Nephron progenitor cell (in vitro differentiated cells): ENCODE results near the gene RNPS1.

ENCODE experiments used
- DNase-seq: peaks from one replicate; pipeline ENCODE4 v3.0.0; 2021
- H3K27ac Mint-ChIP-seq: 2 replicates; pipeline ENCODE4 v1.8.0; 2021; ENCODE audit warnings: mild to moderate bottlenecking, moderate library complexity, mixed read lengths
- H3K27me3 Mint-ChIP-seq: 2 replicates; pipeline ENCODE4 v1.8.0; 2021; ENCODE audit warnings: mild to moderate bottlenecking, low read depth, mixed read lengths; ENCODE audit not compliant: poor library complexity
- H3K36me3 Mint-ChIP-seq: 2 replicates; pipeline ENCODE4 v1.8.0; 2021; ENCODE audit warnings: low read depth, mixed read lengths
- H3K4me1 Mint-ChIP-seq: 2 replicates; pipeline ENCODE4 v1.8.0; 2021; ENCODE audit warnings: mixed read lengths
- H3K4me3 Mint-ChIP-seq: 2 replicates; pipeline ENCODE4 v1.8.0; 2021; ENCODE audit warnings: mild to moderate bottlenecking, moderate library complexity, mixed read lengths
- H3K9me3 Mint-ChIP-seq: 2 replicates; pipeline ENCODE4 v1.8.0; 2021; ENCODE audit warnings: mild to moderate bottlenecking, moderate library complexity, mixed read lengths
- CTCF ChIP-seq: fragments of 200-600 bp; sonication (generic); IDR thresholded peaks from 2 replicates; pipeline ENCODE4 v1.5.0; 2021; ENCODE audit warnings: antibody characterized with exemption

Gene RNPS1

GRCh38 chr16:2280461-2280860 lies 12.5 kb upstream of the RNPS1 start:
- Mint-ChIP-seq H3K27ac (no peak overlapping the region), H3K36me3 (no peaks in the 10 kb centered on the region), H3K4me1 (peaks cover 43% of the 10 kb centered on the region), H3K27me3 (peaks cover 16% of the 10 kb centered on the region), H3K9me3 (no peaks in the 10 kb centered on the region), H3K4me3 (no peak overlapping the region)
- TF ChIP-seq CTCF: no peak
- no peak for DNase-seq

DNA sequence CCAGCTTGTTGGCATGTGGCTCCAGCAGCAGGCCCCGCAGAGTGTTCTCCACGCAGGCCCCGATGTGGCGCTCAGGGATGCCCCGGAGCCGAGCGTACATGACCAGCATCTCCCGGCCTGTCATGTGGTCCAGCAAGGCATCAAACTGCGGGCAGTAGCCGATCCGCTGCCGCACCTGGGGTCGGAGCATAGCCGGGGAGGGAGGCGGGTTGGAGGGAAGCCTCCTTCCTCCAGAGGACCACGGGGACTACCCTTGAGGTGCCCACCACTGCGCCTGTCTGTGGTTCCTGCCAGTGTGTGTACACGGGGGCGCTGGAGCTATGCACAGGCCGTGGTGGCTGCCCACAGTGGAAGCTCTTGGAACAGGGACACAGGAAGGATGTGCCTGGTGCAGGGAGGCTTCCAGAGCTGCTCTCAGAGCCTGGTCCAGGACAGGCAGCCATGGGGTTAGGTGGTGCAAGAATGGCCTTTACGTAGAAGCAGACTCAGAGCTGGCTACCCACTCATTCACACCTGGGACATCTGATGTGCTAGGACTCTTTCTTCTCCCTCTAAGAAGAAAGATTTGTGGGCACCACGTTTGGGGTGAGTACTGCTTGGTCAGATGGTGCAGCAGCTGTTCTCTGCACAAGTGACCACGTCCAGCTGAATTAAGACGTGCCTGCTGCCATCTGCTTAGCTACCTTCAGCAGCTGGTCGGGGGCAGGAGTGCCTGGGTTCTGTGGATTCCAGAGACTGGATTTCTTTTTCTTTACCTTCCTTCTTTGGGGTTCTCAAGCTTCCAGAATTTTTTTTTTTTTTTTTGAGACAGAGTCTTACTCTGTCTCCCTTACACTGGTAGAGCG lies 11.3 kb upstream of the RNPS1 start:
- no peaks in the 10 kb centered on the region for H3K9me3 Mint-ChIP-seq
- H3K27ac Mint-ChIP-seq: no peak overlapping the region
- H3K36me3 Mint-ChIP-seq: no peaks in the 10 kb centered on the region
- no peak overlapping the region for H3K4me3 Mint-ChIP-seq
- H3K4me1 Mint-ChIP-seq: peaks cover 41% of the 10 kb centered on the region
- H3K27me3 Mint-ChIP-seq: peaks cover 16% of the 10 kb centered on the region
- no peak for TF ChIP-seq CTCF
- DNase-seq: no peak

DNA sequence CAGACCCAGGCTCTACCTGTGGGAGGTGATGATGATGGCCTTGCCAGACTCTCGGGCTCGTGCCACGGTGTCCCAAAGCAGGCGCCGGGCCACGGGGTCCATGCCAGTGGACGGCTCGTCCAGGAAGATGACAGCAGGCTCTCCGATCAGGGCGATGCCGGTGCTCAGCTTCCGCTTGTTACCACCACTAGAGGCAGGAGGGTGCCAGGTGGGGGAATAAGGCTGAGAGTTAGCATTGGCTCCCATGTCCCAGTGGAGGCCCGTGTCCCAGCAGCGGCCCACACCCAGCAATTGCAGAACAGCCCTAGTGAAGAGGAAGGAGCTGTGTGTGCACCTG lies 10.3 kb upstream of the RNPS1 start:
- Mint-ChIP-seq H3K27me3 (peaks cover 10% of the 10 kb centered on the region), H3K27ac (no peak overlapping the region), H3K36me3 (peaks cover 4% of the 10 kb centered on the region), H3K4me1 (peaks cover 32% of the 10 kb centered on the region), H3K4me3 (no peak overlapping the region), H3K9me3 (no peaks in the 10 kb centered on the region)
- no peak for TF ChIP-seq CTCF
- no peak for DNase-seq

DNA sequence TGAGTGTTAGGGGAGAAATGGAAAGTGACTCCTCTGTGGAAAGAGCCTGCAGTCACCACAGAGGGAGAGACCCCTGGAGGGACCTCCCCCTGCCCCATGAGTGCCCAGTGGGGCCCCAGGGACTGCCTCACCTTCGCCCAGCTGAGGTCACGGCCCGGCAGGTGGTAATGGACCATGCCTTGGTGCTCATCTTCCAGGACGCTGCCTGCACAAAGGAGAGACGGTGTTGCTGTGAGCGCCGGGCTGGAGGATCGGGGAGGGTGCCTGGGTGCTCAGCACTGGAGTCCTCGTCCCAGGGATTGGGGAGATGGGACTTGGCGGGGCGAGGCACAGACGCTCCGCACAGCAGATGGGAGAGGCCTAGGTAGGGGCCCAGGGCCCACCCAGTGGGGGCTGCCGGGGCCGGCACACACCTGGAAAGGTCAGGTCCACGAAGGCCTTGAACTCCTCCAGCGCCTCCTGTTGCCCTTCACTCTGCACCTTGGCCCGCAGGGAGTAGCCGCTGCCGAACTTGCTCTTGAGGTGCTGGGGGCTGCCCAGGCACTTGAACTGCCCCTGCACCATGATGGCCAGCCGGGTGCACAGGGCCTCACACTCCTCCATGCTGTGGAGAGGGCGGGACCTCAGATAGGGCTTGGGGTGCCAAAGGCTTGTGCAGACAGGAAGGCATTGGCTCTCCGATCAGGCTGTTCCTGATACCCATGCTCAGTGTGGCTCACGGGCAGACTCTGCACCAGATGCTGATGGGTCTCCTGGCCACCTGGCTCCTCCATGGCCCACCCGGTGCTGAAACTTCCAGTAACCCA lies 9.7 kb upstream of the RNPS1 start:
- DNase-seq: no peak
- Mint-ChIP-seq H3K27ac (no peak overlapping the region), H3K4me3 (no peak overlapping the region), H3K36me3 (peaks cover 4% of the 10 kb centered on the region), H3K27me3 (peaks cover 8% of the 10 kb centered on the region), H3K4me1 (peaks cover 32% of the 10 kb centered on the region), H3K9me3 (no peaks in the 10 kb centered on the region)
- no peak for TF ChIP-seq CTCF

DNA sequence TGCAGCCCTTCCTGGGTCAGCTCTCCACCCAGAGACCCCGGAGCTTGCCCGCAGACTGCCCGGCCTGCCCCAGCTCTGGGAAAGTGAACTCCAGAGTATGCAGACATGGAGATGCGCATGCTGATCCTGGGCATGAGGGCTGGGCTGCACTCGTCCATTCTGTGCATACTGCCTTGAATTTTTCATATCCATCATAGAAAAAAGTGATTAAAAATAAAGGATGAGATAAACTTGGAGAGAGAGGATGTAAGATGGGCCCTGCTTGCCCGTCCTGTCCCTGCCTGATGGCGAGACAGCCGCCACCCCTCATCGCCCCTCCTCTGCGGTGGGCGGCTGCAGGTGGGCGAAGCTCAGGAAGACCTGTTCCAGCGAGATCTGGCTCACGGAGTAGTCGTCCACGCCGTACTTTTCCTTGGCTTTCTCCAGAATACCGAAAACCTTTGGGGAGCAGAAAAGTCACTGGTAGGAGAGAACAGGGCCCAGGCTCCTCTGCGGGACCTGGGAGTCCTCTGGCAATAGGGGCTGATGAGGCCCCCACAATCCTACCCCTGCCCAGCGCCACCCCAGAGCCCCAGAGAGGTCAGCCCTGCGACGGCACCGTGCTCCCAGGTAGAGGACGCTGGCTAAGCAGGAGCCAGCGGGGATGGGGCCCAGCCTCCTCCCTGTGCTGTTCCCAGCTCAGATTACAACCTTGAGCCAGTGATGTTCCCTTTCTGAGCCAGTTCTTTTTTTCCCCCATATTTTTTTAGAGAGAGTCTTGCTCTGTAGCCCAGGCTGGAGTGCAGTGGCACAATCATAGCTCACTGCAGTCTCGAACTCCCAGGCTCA lies 8.7 kb upstream of the RNPS1 start:
- Mint-ChIP-seq H3K27ac (no peak overlapping the region), H3K9me3 (no peaks in the 10 kb centered on the region), H3K27me3 (peaks cover 6% of the 10 kb centered on the region), H3K36me3 (peaks cover 4% of the 10 kb centered on the region), H3K4me3 (no peak overlapping the region), H3K4me1 (peaks cover 32% of the 10 kb centered on the region)
- DNase-seq: no peak
- no peak for TF ChIP-seq CTCF
